Skin of body (tissue), 2 donors: ENCODE results near the gene ILDR2. TPM values are rescaled to one million over a fixed set of nuclear protein-coding genes. Genes with fewer than 3 reads are reported as not detected.
A peak's percentile ranks its signal among the peaks of the same experiment; 100 is the strongest.
"Not testable (repeated sequence)": the region's sequence is repeated elsewhere in the genome, so short reads cannot be mapped to it uniquely, and the experiment has no call there.

ENCODE experiments used
- DNase-seq: peaks from one replicate; lab custom pipeline; 2025; lab: John Stamatoyannopoulos, UW
- total RNA-seq: library from RNA; depleted of rRNA; stranded (reverse); fragments of >200 nt; gene quantifications from one replicate; pipeline ENCODE4 v1.2.3, GENCODE V29; 2014

The ILDR2 gene
- total RNA-seq, 1 donor from 2014 or later = 0.30 TPM

DNA sequence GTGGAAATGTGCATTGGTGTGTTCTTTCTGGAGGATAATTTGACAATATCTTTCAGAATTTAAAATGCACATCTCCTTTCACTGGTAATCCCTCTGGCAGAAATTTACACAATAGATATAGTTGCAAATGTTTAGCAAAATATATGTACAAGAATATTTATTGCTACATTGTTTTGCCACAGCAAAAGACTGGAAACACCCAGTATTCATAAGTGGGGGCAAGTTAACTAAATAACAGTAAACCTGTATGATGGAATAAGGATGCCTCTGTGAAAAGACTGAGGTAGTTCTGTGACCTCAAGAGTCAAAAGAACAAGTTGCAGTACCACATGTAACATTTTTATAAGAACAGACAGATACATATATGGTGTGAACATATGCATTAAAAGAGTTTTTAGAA, 85.6 kb downstream of the ILDR2 start:
- no peak for DNase-seq

DNA sequence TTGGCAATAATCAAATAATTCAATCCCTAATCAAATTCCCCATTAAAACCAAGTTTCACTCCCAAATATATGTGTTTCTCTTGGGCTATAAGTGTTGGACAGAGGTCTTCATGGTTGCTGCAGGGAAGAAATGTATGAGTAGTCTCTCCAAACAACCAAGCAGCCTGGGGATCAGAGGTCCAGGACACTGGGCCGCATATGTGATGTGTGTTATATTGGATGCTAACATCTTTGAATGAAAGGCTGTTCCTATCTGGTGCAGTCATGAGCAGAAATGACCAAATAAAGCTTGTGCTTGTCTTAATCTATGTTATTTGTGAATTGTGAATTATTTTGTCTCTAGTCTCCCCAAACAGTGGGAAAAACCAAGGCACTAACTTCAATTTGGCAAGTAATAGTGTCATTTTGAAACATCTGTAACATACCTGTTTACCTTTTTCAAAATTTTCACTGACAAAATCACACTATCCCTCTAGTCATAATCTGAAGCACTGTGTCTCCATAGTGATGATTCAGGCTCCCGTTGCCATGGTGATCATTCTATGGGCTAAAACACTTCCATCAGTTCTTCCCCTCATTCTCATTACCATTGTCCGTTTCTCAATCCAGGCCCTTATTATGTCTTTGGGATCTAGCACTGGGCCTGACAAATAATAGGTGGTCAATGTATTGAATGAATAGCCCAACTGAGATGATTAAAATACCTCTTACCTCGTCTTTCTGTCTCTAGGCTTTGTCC, 86.8 kb downstream of the ILDR2 start:
- no peak for DNase-seq

DNA sequence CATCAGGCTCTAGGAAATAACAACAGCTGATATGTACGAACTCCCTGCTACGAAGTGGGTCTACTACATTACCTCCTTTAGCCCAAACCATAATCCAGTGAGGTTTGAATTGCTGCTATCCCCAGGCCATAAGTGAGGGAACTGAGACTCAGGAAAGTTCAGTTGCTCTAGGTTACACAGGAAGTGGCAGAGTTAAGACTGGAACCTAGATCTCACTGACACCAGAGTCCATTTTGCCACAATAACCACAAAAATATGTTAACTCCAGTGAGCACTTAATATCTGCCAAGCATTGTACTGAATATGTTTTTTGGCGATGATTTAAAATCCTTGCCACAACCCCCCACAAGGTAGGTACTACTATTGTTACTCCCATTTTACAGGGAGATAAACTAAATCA, 90.4 kb downstream of the ILDR2 start:
- DNase-seq = no peak

DNA sequence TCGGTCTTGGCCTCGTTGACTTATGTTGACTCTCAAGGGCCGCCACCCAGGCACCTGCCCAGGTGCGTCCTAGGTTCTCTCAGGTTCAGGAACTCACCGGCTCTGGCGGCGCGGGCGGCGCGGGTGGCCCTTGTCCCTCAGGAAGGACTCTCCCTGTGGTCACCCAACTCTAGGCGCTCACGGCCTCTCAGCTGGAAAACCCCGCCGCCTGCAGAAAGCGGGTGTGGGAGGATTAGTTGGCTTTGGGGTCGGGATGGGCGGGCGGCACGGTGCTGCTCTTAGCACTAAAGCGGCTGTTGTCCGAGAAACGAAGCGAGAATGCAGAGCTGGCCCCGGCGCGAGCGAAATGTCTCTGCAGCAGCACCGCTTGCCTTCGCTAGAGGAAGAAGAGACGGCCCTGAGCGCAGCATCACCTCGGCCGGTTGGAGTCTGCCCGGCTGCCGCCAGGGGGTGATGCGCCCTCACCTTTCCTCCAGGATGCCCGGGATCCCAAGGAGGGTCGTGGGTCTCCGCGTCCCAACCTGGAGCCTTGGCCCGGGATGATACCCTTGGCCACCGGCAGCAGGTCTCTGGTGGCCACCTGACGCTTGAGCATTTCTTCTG, 91.2 kb downstream of the ILDR2 start:
- no peak for DNase-seq

DNA sequence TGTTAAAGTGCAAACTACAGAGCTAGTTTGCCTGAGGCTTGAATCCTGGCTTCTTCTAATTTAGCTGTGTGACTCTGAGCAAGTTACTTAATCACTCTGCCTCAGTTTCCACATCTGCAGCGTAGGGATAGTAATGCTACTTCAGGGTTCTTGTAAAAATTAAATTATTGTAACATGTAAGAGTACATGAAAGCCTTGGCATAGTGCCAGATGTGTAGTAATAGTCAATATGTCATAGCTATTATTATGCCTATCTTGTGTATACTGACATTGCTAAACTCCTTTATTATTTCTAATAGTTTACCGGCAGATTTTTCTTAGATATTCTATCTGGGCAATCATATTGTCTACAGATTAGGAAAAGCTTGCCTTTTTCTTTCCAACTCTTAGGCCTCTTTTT, 92.4 kb downstream of the ILDR2 start:
- no peak for DNase-seq

DNA sequence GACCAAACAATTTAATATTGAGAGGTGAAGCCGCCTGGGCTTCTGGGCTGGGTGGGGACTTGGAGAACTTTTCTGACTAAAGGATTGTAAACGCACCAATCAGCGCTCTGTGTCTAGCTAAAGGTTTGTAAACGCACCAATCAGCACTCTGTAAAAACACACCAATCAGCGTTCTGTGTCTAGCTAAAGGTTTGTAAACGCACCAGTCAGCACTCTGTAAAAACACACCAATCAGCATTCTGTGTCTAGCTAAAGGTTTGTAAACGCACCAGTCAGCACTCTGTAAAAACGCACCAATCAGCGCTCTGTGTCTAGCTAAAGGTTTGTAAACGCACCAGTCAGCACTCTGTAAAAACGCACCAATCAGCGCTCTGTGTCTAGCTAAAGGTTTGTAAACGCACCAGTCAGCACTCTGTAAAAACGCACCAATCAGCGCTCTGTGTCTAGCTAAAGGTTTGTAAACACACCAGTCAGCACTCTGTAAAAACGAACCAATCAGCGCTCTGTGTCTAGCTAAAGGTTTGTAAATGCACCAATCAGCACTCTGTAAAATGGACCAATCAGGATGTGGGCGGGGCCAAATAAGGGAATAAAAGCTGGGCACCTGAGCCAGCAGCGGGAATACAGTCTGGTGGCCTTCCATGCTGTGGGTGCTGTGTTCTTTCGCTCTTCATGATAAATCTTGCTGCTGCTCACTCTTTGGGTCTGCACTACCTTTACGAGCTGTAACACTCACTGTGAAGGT, 97.0 kb downstream of the ILDR2 start:
- DNase-seq = not testable (repeated sequence)

DNA sequence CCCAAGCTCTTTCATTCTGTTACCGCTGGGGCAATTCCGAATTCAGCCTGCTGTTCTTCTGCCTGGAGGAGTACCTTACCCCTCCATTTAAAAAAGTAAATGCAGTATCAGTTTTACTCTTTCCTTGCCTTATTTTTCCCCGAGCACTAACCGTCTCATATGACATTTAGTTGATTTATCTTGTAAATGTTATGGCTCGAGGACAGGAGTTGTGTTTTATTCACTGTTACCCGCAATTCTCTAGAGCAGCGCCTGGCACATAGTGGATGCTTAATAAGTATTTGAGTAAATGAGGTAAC, 98.9 kb downstream of the ILDR2 start:
- DNase-seq = no peak

DNA sequence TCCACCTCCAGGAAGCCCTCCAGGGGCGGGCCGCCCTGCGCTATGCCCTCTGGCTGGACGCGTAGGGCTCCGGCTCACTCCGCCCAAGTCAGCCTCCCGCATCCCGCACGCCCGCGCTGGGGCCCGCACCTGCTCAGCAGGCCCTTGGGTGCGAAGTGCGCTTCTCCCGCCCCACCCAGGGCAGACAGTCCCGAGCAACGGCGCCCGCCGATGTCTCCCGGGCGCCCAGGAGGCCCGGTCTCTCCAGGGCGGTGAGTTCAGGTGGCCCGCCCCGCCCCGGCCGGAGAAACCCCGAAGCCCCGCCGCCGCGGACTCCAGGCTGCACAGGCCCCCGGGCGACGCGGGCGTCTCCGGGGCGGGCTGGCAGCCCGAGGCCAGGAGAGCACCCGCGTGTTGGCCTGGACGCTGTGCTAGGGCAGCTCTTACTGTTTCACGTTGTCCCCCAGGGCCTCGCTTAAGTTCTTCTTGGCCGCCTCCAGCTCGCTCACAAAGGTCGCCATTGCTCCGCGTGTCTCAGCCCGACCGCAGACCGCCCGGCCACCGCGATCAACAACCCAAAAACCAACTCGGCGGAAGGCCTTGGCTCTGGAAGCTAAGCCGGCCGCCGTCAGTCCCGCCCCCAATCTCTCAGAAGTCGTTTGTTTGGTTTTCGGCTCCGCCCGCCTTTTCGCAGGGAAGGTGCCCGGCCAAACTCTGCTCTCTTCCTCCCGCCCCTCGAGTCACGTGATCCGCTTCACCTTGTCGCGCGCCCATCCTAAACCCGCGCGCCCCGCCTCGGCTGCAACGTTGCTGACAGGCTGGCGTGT, 99.4 kb downstream of the ILDR2 start, which contains the start of gene TADA1:
Gene TADA1 (minus strand): TSS at position 531 of the 806 bp plus-strand sequence. CDS start 31 bp downstream, at position 500.
- peak; percentile 98 for DNase-seq

DNA sequence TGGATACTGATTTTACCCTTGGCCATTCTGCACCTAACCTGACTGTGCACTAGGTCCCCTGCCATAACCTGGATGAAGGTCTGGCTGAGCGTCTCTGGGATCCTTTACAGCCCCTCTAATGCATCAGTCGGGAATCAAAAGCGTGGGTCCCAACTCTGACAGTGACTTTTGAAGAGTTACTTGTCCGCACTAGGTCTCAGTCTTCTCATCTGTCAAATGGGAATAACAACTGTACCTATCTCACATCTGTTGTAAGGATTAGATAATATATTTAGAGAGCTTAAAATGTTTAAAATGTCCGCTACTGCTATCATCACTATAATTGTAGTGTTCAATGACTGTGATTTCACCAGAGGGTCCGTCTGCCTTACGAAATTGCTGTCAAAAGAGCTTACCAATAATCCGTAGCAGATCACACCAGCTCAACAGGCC, 100.0 kb downstream of the ILDR2 start:
- DNase-seq = no peak

DNA sequence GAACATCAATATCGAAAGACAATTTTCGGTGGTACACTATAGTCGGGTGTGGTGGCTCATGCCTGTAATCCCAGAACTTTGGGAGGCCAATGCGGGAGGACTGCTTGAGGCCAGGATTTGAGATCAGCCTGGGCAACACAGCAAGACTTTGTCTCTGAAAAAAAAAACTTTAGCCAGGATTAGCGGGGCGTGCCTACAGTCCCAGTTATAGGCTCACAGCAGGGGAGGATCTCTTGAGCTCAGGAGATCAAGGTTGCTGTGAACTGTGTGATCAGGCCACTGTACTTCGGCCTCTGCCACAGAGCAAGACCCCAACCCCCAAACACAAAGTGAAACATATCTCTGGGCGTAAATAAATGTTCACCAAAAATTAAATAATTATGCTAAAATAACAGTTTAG, 100.9 kb downstream of the ILDR2 start:
- no peak for DNase-seq

DNA sequence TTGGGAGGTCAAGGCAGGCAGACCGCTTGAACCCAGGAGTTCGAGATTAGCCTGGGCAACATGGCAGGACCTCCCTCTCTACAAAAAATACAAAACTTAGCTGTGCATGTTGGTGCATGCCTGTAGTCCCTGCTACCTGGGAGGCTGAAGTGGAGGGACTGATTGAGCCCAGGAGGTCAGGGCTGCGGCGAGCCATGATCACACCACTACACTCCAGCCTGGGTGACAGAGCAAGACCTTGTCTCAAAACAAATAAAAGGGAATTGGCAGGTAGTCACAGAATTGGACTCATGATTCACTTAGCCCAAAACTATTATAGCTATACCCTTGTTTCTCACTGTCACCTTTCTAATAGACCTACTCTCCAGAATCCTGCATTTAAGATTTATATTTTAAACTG, 104.8 kb downstream of the ILDR2 start:
- no peak for DNase-seq

DNA sequence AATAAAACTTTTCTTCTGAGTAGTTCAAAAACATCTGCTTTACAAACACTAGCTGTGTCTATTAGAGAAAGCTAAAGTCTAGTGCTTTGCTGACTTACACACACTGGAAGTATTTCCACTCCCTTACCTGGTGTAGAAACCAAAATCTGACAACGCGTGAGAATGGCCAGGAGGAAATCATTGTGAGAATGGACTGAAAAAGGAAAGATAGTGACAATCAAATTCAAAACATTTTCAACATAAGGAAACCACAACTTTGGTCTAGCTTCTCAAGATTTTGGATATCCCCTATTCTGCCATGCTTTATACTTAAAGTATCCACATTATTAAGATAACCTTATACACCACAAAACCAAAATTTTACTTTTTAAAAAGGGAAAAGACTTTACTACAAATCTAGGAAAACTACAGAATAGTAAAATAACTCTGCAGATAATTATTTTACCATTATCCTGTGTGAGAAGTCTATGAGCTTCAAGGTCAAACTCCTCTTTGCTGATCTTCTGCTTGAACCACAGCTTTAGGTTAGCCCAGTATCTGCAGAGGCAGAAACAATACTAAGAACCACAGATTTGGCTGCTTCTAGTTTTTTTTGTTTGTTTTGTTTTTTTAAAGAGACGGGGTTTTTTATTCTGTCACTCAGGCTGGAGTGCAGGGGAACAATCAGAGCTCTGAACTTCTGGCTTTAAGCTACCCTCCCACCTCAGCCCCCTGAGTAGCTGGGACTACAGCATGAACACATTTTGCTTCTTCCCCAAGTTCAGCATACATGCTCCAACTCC, 105.8 kb downstream of the ILDR2 start:
- no peak for DNase-seq

DNA sequence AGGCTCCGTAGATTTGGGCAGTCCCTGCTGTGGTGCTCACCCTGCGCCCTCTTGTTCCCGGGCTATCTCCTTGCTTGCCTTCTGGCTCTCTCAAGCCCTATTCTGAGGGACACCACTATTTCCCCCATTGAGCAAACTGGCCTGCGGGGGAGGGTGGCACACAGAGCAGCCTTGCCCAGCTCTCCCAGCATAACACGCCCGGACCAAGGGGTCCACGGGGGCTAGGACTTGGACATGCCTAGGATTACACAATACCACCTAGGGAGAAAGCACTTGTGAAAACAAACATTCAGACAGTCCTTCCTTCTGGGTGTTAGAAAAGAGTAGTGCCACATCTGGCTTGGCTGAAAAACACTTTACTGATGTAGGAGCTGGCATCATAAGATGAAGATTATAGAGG, 106.7 kb downstream of the ILDR2 start:
- DNase-seq = no peak

DNA sequence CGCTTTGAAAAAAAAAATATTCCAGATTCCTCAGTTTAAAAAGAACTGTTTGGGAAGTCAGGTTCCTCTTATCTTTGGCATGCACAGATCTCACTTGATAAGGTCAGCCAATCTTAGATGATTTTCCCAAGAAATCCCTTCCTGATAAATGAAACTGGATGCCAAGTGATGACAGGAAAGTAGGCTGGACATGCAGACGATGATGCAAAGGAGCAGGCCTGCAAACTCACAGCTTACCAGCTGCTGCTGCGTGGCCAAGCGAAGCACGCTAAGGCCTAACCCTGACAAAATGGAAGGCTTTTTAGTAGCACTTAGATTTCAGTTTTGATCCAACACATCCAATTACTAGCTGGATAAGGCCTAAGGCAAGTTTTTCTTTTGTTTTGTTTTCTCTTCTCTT, 109.4 kb downstream of the ILDR2 start:
- DNase-seq = no peak

DNA sequence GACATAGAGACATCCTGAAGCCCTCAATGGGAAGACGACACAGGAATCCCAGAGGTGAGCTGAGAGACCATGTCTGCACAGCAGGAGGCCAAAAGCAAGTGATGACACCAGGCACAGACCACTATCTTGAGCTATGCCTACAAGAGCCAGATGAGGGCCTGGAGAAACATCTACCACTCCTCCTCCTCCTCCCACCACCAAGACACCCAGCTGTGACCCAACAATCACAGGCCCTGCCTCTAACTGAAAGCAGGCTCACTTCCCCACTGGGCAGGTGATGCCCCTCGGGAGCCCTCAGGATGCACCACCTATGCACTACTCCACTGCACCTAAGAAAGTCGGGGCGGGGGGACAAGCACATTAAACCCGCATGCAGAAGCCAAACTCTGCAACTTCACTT, 115.7 kb downstream of the ILDR2 start:
- DNase-seq = no peak

DNA sequence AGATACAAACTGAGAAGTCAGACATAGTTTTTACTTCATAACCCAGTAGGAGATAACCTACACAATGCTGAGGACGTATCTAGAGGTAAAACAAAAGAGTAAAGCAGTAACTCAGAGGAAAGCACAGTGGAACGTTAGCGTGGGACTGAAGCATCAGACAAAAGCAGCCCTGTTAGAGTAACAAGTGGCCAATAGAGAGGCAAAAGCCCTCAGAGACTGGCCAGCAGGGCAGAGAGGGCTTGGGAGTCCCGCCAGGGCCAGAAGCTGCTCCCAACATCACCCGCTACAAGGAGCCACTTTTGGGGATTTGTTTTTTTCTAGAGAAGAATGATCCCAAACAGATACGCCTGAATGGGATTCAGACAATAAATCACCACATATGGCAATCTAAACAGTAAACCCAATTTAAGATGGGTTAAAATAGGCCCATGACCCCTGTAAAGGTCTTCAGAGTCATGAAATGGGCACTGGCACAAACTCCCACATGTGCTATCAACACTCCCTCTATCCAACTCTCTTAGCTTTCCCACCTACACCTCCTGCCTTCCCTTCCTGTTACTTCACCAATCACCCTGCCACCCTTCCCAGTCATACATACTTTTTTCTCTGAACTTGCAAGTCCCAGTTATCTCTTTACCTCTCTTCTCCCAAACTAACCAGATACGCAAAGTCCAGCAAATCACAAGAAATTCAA, 116.5 kb downstream of the ILDR2 start:
- DNase-seq = no peak
